ENCODE results near the gene CDH23. TPM values are rescaled to one million over a fixed set of nuclear protein-coding genes. Genes with fewer than 3 reads are reported as not detected.

Gene CDH23
- total and polyA plus RNA-seq, 2 experiments from 2014 or later = 0.30 to 1.5 TPM

- H3K79me2 ChIP-seq = no peaks in the 10 kb centered on the region
- TF ChIP-seq, protein P1, sequence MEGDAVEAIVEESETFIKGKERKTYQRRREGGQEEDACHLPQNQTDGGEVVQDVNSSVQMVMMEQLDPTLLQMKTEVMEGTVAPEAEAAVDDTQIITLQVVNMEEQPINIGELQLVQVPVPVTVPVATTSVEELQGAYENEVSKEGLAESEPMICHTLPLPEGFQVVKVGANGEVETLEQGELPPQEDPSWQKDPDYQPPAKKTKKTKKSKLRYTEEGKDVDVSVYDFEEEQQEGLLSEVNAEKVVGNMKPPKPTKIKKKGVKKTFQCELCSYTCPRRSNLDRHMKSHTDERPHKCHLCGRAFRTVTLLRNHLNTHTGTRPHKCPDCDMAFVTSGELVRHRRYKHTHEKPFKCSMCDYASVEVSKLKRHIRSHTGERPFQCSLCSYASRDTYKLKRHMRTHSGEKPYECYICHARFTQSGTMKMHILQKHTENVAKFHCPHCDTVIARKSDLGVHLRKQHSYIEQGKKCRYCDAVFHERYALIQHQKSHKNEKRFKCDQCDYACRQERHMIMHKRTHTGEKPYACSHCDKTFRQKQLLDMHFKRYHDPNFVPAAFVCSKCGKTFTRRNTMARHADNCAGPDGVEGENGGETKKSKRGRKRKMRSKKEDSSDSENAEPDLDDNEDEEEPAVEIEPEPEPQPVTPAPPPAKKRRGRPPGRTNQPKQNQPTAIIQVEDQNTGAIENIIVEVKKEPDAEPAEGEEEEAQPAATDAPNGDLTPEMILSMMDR (IDR thresholded peaks at IDR 0.05; ENCODE audit: poor library complexity) = no peak
- TF ChIP-seq EZH2phosphoT487 (IDR thresholded peaks at IDR 0.05; ENCODE audit: low read depth, severe bottlenecking, unreplicated experiment) = no peak
- TF ChIP-seq EZH2 (IDR thresholded peaks at IDR 0.05; ENCODE audit: borderline replicate concordance) = no peak
- H3K9me3 ChIP-seq (ENCODE audit: low read depth) = no peaks in the 10 kb centered on the region
- no peaks in the 10 kb centered on the region for H4K20me1 ChIP-seq (ENCODE audit: insufficient read depth, poor library complexity, severe bottlenecking)
- H3K9me2 ChIP-seq (replicated peaks; ENCODE audit: insufficient read depth) = no peaks in the 10 kb centered on the region
- no peak overlapping the region for H3K4me2 ChIP-seq
- no peak overlapping the region for H3K4me3 ChIP-seq
- no peaks in the 10 kb centered on the region for H3K4me1 ChIP-seq (ENCODE audit: insufficient read depth)
- no peak overlapping the region for H3K27ac ChIP-seq
- no peak for DNase-seq (ENCODE audit: low spot score)
- WGBS (ENCODE audit: low lambda C conversion rate, missing lambda C conversion rate) = 65% methylated on average over 14 of the region's 14 CpGs
- no peak overlapping the region for H2AFZ ChIP-seq
- H3K36me3 ChIP-seq (replicated peaks; ENCODE audit: insufficient read depth, low read depth) = no peaks in the 10 kb centered on the region
- H3K27me3 ChIP-seq = peaks cover 7% of the 10 kb centered on the region
Measured at GRCh38 chr10:71589617-71590551, 193.2 kb downstream of the CDH23 start.

DNA sequence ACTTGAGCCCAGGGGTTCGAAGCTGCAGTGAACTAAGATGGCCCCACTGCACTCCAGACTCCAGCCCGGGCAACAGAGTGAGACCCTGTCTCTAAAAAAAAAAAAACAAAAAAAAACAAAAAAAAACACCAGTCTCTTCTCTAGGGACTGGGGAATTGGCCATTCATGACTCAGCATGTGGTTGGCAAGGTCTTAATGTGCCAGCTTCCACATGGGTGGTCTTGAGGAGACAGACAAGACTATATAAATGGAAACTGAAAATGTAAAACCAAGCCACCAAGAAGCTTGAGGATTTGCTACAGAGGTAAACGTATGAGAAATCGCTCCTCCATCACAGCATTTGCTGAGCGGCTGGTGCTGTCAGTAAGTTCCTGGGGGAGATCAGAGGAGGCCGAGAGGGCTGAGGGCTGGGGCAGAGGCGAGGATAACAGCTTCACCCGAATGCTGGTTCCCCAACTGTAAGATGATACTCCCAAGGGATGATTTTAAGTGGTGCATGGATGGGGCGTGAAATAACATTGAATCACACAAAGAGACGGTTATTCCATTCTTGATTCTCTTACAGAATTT, 194.1 kb downstream of the CDH23 start:
- 76% methylated on average over 10 of the region's 10 CpGs for WGBS (ENCODE audit: low lambda C conversion rate, missing lambda C conversion rate)
- H3K4me2 ChIP-seq = no peak overlapping the region
- no peaks in the 10 kb centered on the region for H3K9me3 ChIP-seq (ENCODE audit: low read depth)
- TF ChIP-seq, protein P1 (IDR thresholded peaks at IDR 0.05; ENCODE audit: poor library complexity) = no peak
- TF ChIP-seq EZH2 (IDR thresholded peaks at IDR 0.05; ENCODE audit: borderline replicate concordance) (no peak), EZH2phosphoT487 (IDR thresholded peaks at IDR 0.05; ENCODE audit: low read depth, severe bottlenecking, unreplicated experiment) (no peak)
- no peak overlapping the region for H3K27ac ChIP-seq
- peaks cover 7% of the 10 kb centered on the region for H3K27me3 ChIP-seq
- no peak for DNase-seq (ENCODE audit: low spot score)
- no peaks in the 10 kb centered on the region for H3K79me2 ChIP-seq
- H3K4me3 ChIP-seq = no peak overlapping the region
- H3K9me2 ChIP-seq (replicated peaks; ENCODE audit: insufficient read depth) = no peaks in the 10 kb centered on the region
- no peaks in the 10 kb centered on the region for H3K4me1 ChIP-seq (ENCODE audit: insufficient read depth)
- H4K20me1 ChIP-seq (ENCODE audit: insufficient read depth, poor library complexity, severe bottlenecking) = no peaks in the 10 kb centered on the region
- no peaks in the 10 kb centered on the region for H3K36me3 ChIP-seq (replicated peaks; ENCODE audit: insufficient read depth, low read depth)
- H2AFZ ChIP-seq = no peak overlapping the region

- Histone ChIP-seq H3K9me2 (replicated peaks; ENCODE audit: insufficient read depth) (no peaks in the 10 kb centered on the region), H3K4me2 (no peak overlapping the region), H3K9me3 (ENCODE audit: low read depth) (no peaks in the 10 kb centered on the region), H4K20me1 (ENCODE audit: insufficient read depth, poor library complexity, severe bottlenecking) (no peaks in the 10 kb centered on the region), H3K79me2 (no peaks in the 10 kb centered on the region), H3K36me3 (replicated peaks; ENCODE audit: insufficient read depth, low read depth) (no peaks in the 10 kb centered on the region), H3K27me3 (no peaks in the 10 kb centered on the region), H3K4me1 (ENCODE audit: insufficient read depth) (peaks cover 10% of the 10 kb centered on the region), H3K27ac (no peak overlapping the region), H2AFZ (no peak overlapping the region), H3K4me3 (no peak overlapping the region)
- DNase-seq (ENCODE audit: low spot score) = no peak
- WGBS (ENCODE audit: low lambda C conversion rate, missing lambda C conversion rate) = 89% methylated on average over 8 of the region's 8 CpGs
- TF ChIP-seq, protein P1 (IDR thresholded peaks at IDR 0.05; ENCODE audit: poor library complexity) = no peak
- TF ChIP-seq EZH2phosphoT487 (IDR thresholded peaks at IDR 0.05; ENCODE audit: low read depth, severe bottlenecking, unreplicated experiment) (no peak), EZH2 (IDR thresholded peaks at IDR 0.05; ENCODE audit: borderline replicate concordance) (no peak)
Measured at GRCh38 chr10:71594934-71595571, 198.3 kb downstream of the CDH23 start.
